KBM-7 (cell line): ENCODE measurements around the gene LUZP2.

Source experiments
- DNase-seq: peaks from one replicate; pipeline ENCODE4 v3.0.0-alpha.2; 2015
- in situ Hi-C: fragments of 300-500 bp; cut with MboI; formaldehyde crosslinking; loops from 2 replicates; pipeline ENCODE4 v1.14.3; 2020; ENCODE audit warnings: low sequenced_read_pairs, low pct_unique_long_range_greater_than_20kb, mixed read lengths

LUZP2 gene

DNA sequence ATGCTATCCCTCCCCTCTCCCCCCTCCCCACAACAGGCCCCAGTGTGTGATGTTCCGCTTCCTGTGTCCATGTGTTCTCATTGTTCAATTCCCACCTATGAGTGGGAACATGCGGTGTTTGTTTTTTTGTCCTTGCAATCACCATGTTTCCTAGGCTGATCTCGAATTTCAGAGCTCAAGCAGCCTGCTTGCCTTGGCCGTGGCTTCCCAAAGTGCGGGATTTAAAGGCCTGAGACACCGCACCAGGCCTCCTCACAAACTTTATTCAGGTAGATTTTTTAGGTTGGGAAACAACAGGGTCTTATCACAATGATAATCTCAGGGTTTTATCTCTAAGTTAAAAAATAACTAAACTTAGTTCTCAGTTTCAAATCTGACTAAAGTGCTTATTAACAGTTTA lies 125.4 kb downstream of the LUZP2 start:
- no peak for DNase-seq
- in situ Hi-C loops = no loop called here

DNA sequence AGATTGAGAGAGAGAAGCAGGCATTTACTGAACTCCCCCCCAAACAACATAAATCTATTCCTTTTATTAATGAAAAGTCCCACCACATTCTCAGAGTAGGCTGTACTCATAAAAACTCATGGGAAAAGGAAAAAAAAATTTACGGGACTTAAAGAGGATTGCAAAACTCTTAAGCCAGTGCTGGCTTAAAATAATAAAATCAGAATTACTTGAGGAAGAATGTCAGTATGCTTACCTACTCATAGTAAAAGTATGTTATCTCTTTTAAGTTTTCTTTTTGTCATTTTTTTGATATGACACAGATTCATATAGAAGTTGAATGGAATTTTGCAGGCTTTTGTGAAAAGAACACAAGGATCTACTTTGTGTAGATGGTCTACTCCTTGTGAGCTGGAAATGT lies 126.3 kb downstream of the LUZP2 start:
- in situ Hi-C loops = no loop called here
- DNase-seq = no peak

DNA sequence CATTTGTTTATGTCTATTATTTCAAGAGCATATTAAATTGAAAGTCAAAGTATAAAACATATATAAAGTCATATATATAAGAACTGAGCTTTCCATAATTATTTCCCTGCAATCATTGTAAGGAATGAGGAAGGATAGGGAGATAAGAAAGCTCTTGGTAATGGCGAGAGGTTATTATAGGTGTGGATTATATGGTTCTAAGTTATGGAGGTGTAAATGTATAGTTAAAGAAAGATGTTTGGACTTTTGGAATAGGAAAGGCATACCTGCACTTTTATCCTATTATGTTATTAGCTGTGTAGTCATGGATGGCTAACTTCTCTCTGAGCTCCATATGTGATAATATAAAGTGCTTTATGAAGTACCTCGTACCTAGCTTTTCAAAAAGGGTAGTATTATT lies 127.6 kb downstream of the LUZP2 start:
- no peak for DNase-seq

DNA sequence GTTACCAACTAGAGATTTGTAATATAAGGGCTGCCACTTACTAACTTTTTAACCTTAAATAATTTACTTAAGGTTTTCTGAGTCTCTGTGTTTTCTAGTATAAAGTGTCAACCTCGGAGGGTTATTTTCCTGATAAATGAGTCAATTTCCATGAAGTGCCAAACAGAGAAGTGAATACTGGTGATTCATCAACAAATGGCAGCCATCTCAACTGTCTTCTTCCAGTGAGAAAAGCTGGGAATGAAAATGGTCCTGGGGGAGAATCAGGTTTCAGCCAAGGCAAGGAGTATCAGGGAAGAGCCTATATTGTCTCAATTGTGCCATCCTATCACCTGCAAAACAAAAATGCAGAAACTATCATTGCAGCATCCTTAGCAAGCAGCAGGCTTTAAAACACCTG lies 129.1 kb downstream of the LUZP2 start:
- no peak for DNase-seq
- in situ Hi-C loops = no loop called here

More for the DNA sequence above, 127.6 kb downstream of the LUZP2 start:
- in situ Hi-C loops = no loop called here

DNA sequence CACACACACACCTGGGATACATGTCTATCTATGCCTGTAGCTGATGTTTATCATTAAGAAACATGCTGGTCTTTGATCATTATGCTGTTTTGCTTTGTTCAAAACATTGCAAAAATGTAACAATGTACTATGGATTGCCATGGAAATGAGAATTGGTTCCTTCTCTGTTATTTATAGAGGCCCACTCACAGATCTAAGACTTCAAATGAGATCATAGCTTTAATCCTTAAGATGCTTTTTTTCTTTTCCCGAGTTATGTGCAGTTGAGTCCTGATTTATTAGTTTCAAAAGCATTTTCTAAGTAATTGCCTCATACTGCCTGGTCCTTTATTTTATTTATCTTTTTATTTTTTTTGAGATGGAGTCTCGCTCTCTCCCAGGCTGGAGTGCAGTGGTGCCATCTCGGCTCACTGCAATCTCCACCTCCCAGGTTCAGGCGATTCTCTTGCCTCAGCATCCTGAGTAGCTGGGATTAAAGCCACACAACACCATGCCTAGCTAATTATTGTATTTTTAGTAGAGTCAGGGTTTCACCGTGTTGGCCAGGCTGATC lies 131.4 kb downstream of the LUZP2 start:
- in situ Hi-C loops = no loop called here
- DNase-seq = no peak

DNA sequence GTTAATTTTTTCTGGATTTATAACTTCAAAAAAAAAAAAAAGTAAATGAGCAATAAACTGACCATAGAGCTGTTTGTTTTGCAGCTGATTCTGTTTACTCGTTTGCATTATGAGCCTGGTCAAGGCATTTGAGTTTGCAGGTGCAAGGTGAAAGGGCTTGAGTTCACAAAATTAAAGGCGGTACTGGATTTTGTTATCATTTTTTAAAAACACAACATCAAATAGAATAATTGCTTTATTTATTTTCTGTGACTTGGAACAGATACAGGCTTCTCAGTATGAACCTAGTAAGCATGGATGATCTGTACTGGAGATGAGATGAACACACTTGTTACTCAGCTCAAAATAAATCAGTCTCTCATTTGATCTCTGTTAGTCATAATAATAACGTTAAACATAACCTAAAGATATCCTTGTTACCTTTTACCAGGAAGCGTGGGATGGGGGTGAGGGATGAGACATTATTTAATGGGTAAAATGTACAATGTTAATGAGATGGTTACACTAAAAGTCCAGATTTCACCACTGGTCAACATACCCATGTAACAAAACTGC lies 137.8 kb downstream of the LUZP2 start:
- in situ Hi-C loops = no loop called here
- DNase-seq = no peak

DNA sequence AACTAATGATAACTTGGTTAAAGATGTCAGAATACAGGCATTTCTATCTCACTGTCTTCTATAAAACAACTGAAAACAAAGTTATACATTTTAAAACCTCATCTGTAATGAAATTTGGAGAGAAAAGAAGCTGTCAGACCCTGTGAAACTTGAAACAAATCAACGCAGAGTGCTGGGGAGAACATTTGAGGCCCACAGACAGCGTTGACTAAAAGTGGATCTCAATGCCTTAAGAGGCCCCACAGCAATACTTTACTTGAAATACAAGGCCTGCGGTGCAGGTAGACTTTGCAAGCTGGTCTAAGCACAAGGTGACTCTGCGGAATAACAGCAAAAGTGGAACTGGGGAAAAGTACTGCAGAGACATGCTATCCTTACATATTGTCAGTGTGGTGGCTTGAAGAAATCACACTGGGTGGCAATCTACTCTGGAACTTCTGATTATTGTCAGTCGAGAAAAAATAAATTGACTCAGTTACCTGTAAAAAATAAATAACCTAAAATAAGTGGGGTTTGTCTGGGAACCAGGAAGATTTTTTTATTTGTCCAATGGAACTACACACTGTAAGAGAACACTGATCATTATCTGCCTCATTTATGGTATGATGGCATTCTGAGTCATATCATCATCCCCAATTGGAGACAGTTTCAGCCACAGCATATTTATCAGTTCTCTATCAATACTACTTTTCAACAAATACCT lies 138.9 kb downstream of the LUZP2 start:
- no peak for DNase-seq
- in situ Hi-C loops = no loop called here

DNA sequence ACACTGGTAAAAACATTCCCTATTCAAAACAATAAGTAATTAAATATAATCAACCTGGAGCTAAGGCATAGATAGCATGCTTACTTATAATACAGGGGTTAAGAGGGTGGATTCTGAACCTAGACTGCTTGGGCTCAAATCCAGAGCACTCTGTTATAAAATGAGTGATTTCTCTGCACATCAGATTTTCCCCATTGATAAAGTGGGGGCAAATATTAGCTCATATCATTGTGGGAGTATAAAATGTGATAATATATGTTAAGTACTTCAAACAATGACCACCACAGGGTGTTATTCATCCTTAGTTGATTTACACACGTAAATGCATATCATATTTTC lies 139.4 kb downstream of the LUZP2 start:
- DNase-seq = no peak
- in situ Hi-C loops = no loop called here

DNA sequence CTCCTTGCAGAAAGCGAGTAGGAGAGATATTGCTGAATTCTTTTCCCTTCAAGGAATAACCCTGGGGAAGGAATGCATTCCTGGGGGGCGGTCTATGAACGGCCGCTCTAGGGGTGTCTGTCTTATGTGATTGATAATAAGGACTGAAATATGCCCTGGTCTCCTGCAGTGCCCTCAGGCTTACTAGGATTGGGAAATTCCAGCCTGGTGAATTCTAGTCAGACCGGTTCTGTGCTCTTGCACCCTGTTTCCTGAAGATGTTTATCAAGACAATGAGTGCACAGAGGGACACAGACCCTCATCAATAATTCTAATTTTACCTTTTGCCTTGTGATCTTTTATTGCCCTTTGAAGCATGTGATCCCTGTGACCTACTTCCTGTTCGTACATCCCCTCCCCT lies 140.7 kb downstream of the LUZP2 start:
- in situ Hi-C loops = no loop called here
- DNase-seq = no peak

DNA sequence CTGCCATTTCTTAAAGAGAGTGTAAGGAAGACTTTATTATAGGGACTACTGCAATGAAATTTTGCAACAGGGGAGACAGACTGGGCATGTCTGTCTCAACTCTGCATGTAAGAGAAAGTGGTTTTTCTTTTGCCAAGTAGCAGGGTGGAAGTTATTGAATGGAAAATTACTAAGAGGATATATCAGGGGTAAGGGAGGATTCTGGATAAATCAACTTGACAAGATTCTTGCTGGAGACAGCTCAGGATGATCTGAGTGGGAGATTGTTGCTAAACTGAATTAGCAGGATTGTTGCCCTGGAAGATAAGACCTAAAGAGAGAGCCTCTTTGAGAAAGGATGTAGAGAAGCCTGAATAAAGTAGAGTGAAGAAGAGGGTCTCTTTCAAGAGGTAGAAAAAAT lies 145.8 kb downstream of the LUZP2 start:
- no peak for DNase-seq
- in situ Hi-C loops = no loop called here

DNA sequence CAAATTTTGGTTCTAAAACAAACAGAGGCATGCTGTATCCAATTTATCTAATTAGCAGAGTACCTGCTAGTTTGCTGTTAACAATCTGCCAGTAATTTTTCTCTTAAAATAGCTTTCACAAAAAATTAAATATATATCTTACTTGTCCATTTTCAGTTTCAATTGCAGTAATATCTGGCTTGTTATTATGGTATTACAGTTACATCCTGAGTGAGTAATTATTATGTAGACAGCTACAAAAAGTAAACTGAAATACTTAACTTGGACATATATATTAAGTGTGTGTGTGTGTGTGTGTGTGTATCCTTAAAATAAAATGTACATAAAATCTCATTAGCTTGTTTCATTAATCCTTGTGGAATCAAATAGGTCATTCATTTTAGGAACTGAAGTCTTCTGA lies 148.7 kb downstream of the LUZP2 start:
- DNase-seq = no peak
- in situ Hi-C loops = no loop called here

DNA sequence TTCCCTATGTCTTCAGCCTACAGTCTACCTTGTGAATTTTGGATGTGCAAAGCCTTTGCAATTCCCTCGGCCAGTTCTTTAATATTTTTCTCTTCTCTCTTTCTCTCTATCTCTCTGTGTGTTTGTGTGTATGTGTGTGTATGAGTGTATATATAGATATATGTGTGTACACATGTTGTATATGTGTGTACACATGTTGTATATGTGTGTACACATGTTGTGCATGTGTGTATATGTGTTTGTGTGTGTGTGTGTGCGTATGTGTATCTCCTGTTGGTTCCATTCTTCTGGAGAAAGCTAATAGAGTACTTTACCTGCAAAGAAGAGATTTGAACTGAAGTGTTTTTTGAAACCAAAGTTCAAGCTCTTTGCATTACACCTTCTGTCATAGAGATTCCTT lies 155.0 kb downstream of the LUZP2 start:
- no peak for DNase-seq
- in situ Hi-C loops = no loop called here

DNA sequence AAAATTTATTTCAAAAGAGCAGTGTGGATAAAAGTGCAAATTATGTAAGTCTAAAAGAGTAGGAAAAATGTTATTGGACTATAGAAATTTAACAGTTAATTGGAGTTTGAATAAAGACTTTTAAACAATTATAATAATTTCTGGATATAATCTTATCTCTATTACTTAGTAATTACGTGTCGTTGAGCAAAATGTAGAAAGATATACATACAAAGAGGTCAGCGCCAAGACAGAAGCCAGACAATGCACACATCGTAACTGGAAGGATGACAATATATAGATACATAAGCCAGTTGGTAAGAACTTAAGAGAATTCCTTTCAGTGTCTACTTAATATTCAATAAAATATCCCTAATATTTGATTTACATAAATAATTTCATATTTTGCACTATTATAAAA lies 157.0 kb downstream of the LUZP2 start:
- in situ Hi-C loops = no loop called here
- DNase-seq = no peak

DNA sequence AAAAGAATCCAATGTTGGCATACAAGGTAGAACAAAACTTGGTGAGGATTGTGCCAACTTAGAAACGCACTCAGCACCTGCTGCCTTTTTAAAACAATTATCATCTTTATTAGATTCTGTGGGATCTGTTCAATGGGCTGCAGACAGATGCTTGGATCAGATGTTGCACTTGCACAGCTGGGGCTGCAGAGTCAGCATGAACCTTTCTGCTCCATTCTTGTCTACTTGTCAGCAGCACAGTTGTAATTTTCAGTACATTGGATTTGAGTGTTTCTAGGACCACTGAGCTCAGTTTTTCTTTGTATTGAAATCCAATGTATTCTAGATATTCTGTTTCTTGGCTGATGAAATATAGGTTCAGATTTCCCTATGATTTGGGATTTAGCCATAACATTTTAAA lies 164.5 kb downstream of the LUZP2 start:
- in situ Hi-C loops = no loop called here
- DNase-seq = no peak

DNA sequence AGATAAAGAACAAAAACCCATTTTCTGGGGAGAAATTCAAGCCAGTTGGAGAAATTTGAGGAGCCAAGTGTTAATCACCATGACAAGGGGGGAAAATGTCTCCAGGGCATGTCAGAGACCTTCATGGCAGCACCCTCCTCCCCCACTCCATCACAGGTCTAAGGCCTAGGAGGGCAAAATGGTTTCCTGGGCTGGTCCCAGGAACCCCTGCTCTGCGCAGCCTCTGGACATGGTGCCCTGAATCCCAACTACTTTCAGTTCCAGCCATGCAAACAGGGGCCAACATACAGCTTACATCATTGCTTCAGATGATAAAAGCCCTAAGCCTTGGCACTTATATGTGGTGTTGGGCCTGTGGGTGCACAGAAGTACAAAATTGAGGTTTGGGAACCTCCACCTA lies 167.5 kb downstream of the LUZP2 start:
- DNase-seq = no peak
- in situ Hi-C loops = no loop called here

DNA sequence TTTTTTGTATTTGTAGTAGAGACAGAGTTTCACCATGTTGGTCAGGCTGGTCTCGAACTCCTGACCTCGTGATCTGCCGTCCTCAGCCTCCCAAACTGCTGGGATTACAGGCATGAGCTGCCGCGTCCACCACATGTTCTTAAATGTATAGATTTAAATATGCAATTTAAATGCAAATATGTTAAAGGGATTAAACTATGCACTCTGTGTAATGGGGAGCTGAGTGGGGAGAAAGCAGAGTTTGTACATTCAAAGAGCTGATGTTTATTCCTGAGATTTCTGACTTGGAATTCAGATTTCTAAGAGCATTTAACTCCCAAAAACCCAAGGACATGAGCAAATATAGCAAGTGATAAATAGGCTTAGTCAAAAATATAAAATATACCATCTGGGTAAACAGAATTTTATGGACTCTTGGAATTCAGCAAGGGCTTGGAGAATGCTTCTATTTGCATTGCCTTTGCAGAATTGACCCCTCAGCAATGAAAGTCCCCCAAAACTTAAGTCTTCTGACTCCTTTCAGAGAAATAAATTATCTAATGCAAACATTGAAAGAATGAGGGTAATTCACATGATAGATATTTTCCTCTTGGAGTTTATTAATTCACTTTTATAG lies 170.6 kb downstream of the LUZP2 start:
- in situ Hi-C loops = no loop called here
- no peak for DNase-seq

DNA sequence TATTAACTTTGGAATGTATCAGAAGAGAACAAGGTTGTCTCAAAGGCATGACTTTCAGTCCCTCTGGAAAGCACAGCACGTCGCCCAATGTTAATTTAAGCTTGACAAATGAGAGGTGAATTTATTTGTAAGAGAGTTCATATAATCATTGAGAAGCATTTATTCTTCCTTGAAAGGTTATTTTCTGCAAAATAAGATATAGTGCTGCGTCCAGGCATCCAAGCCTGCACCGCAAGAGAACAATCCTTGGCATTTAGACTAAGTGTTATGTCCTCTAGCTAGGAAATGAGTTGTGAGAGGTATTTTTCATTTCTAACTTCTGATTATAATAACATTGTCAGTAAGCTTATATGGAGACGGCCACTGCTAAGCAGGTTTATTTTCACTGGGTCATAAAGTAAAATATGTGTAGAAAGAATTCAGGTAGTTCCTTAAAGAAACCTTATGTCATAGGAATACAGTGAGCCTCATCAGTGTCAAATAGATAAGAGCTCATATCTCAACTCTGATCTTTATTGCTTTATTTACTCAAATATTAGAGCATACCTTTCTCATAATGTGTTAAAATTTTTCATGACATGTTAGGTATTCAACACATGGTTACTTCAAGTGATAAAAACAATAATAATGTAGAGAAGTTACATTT lies 182.0 kb downstream of the LUZP2 start:
- in situ Hi-C loops = no loop called here
- no peak for DNase-seq

DNA sequence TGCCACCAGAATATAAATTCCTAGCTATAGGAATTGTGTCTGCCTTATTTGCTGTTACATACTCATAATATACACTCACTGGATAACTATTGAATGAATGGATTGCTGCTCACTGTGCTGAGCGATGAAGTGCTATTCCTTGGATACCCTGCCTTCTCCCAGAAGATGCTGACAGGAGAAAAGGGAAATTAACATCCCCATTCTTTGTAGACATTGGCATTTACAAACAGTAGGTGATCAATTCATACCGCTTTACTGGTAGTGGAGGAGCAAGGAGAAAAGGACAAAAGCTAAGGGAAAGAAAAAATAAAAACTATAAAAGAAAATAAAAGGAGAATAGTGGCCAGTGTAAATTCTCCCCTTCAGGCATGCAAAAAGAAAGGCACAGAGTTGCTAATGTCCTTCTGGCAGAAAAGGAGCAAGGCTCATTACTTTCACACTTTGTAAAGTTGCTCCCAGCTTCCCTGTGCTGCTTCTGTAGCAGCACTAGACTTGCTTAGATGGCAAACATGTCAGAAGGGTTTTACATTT lies 183.0 kb downstream of the LUZP2 start:
- DNase-seq = no peak
- in situ Hi-C loops = no loop called here

DNA sequence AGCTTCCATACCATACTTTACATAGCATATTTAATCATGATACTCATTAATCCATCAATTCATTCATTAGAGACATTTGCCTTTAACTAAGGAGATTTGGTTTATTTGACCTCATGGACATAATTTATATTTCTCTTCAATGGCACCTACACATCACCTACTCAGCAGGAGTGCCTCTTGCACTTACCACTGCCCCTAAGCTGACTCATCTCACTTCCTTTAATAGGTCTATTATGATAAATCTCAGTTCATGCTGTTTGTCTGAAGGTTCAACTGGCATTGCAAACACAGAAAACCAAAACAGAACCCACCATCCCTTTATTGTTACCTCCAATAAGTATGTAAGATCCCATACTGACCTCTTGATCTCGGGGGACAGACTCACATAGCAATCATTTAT lies 186.7 kb downstream of the LUZP2 start:
- no peak for DNase-seq

DNA sequence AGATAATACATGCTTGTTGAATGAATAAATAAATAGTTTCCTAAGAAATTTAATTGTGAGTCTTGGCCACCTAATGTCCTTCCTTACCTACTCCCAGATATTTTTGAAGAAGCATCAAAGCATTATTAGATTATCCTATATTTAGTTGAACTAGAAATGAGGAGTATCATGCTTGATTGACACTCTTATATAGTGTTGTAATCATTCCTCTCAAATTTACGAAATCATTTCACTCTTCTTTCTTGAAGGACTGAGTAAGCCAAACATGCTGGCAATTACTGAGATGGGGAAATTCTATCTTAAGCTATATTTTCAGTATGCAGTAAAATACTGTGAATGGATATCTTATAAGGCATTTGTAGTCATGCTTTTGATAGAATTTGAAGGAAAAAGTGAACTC lies 189.0 kb downstream of the LUZP2 start:
- DNase-seq = no peak
- in situ Hi-C loops = no loop called here

More for the DNA sequence above, 186.7 kb downstream of the LUZP2 start:
- in situ Hi-C loops = no loop called here
